Activated T-cell treated with anti-CD3 and anti-CD28 coated beads, Interleukin-2, amount 50 U/mL, for 4 hours (primary cell): Measurements from ENCODE around the gene MFNG. TPM values are rescaled to one million over a fixed set of nuclear protein-coding genes. Genes with fewer than 3 reads are reported as not detected.

Experiments
- ATAC-seq, 2 donors: fragments of 200-7000 bp; cut with Tn5 transposase; one replicate each; pipeline ENCODE4 v1.10.0; 2021
- DNase-seq: peaks from one replicate; pipeline ENCODE4 v3.0.0-alpha.2; 2020
- H3K27me3 Mint-ChIP-seq: one replicate; pipeline ENCODE4 v1.8.0; 2021; ENCODE audit warnings: low read depth, mixed read lengths
- H3K36me3 Mint-ChIP-seq: one replicate; pipeline ENCODE4 v1.8.0; 2022; ENCODE audit warnings: mixed read lengths; ENCODE audit not compliant: insufficient read depth
- H3K4me1 Mint-ChIP-seq: one replicate; pipeline ENCODE4 v1.8.0; 2021; ENCODE audit warnings: low read depth, mixed read lengths
- H3K4me3 Mint-ChIP-seq: one replicate; pipeline ENCODE4 v1.8.0; 2021; ENCODE audit warnings: mild to moderate bottlenecking, moderate library complexity, mixed read lengths
- H3K9me3 Mint-ChIP-seq: one replicate; pipeline ENCODE4 v1.8.0; 2021; ENCODE audit warnings: mixed read lengths
- total RNA-seq, 3 donors: library from RNA; stranded (reverse); gene quantifications; one replicate each; pipeline ENCODE4 v1.2.1, GENCODE V29; 2021

Gene MFNG
- total RNA-seq, 3 donors from 2014 or later = 157 to 188 (median 184) TPM

- H3K4me1 Mint-ChIP-seq = peaks cover 5% of the 10 kb centered on the region
- no peaks in the 10 kb centered on the region for H3K27me3 Mint-ChIP-seq
- no peak overlapping the region for H3K4me3 Mint-ChIP-seq
- H3K9me3 Mint-ChIP-seq = no peaks in the 10 kb centered on the region
- ATAC-seq = no peak
- H3K36me3 Mint-ChIP-seq = peaks cover 32% of the 10 kb centered on the region
- DNase-seq = no peak
Measured at GRCh38 chr22:37462983-37463382, 23.2 kb downstream of the MFNG start.

- Mint-ChIP-seq H3K36me3 (peaks cover 31% of the 10 kb centered on the region), H3K27me3 (no peaks in the 10 kb centered on the region), H3K4me1 (peaks cover 5% of the 10 kb centered on the region), H3K9me3 (no peaks in the 10 kb centered on the region), H3K4me3 (no peak overlapping the region)
- ATAC-seq (no peak), DNase-seq (no peak)
Measured at GRCh38 chr22:37462436-37462835, 23.7 kb downstream of the MFNG start.

DNA sequence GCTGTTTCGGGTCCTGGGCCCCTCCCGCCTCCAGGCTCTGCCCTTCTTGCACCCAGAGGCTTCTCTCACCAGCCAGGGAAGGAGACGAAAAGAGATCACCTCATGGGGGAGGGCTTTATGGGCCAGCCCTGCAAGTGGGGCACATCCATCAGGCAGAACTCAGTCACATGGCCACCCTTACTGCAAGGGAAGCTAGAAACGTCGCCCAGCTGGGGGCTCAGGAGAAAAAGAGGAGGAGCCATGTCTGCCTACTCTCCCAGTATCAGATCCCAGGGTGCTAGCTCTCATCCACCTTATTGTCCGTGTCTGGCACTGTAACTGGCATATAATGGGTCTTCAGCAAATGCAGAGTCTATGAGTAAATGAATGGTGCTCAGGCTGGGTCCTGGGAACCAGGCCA, 24.2 kb downstream of the MFNG start:
- Mint-ChIP-seq H3K4me3 (no peak overlapping the region), H3K9me3 (no peaks in the 10 kb centered on the region), H3K27me3 (no peaks in the 10 kb centered on the region), H3K36me3 (peaks cover 29% of the 10 kb centered on the region), H3K4me1 (peaks cover 5% of the 10 kb centered on the region)
- DNase-seq (no peak), ATAC-seq (no peak)

DNA sequence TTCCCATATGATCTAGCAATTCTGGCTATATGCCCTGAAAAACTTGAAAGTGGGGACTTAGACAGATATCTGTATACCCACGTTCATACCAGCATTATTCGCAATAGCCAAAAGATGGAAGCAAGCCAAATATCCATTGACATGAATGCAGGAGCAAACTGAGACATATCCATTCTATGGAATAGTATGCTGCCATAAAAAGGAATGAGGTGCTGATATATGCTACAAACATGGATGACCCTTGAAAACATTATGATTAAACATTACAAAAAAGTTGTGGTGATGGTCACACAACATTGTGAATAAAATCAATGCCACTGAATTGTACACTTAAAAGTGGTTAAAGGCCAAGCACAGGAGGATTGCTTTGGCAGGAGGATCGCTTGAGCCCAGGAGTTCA, 25.5 kb downstream of the MFNG start:
- Mint-ChIP-seq H3K36me3 (peaks cover 24% of the 10 kb centered on the region), H3K9me3 (no peaks in the 10 kb centered on the region), H3K4me3 (no peak overlapping the region), H3K4me1 (peaks cover 4% of the 10 kb centered on the region), H3K27me3 (no peaks in the 10 kb centered on the region)
- DNase-seq (no peak), ATAC-seq (no peak)

DNA sequence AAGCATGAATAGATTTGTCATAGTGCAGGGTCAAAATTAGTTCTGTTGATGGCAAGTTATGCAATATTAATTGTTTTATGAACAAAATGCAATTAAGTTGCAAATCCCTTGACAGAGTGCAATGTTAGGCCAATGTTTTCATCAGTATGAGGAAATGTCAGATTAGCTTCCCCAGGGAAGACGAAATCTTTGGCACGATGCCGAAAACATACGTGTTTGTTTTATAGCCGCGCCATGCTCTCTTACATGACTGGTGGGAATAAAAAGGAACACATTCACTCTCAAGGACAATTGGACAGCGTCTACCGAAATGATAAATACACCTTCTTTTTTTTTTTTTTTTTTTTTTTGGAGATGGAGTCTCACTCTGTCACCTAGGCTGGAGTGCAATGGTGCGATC, 27.0 kb downstream of the MFNG start:
- H3K4me3 Mint-ChIP-seq = no peak overlapping the region
- H3K4me1 Mint-ChIP-seq = no peaks in the 10 kb centered on the region
- H3K36me3 Mint-ChIP-seq = peaks cover 20% of the 10 kb centered on the region
- no peak for ATAC-seq
- H3K27me3 Mint-ChIP-seq = no peaks in the 10 kb centered on the region
- no peaks in the 10 kb centered on the region for H3K9me3 Mint-ChIP-seq
- no peak for DNase-seq

DNA sequence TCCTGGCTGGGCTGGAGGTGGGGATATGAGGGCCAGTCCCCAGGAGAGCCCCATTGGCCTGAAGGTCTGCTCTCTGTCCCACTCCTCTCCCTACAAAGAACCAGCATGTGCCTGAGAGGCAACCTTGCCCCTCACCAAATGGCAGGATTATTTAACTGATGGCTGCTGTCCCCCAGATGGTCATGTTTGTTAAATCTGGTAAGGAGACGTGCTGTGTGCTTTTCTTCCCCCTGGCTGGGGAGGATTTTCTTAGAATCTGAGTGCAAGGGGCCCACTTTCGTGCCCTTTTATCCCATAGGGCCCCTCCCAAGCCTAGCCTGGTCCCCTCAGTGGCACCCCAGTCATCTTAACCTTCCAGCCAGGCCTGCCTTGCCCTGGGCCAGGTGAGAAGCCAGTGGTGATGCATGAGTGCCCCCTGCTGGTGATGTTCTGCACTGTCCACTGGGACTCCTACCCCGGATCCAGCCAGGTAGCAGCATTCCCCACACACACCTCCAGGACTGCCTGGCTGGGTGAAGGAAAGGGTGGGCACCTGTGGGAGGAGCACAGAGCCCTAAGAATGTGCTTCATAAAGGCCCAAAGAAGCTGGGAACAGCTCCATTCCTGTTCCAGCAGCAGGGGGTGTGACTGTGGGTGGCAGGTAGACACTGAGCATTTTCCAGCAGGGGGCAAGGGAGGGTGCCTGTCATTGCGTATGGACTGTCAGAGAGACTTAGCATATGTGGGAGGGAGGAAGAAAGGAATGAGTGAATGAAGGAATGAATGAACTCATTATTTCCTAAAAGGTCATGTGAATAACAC, 28.9 kb downstream of the MFNG start:
- peak; percentile 98 to 99 for ATAC-seq
- H3K4me1 Mint-ChIP-seq = no peaks in the 10 kb centered on the region
- no peak overlapping the region for H3K4me3 Mint-ChIP-seq
- no peaks in the 10 kb centered on the region for H3K27me3 Mint-ChIP-seq
- no peaks in the 10 kb centered on the region for H3K9me3 Mint-ChIP-seq
- peaks cover 20% of the 10 kb centered on the region for H3K36me3 Mint-ChIP-seq
- peak; percentile 87 for DNase-seq

GRCh38 chr22:37456346-37456745, 29.8 kb downstream of the MFNG start:
- H3K9me3 Mint-ChIP-seq = no peaks in the 10 kb centered on the region
- no peak for DNase-seq
- H3K27me3 Mint-ChIP-seq = no peaks in the 10 kb centered on the region
- no peaks in the 10 kb centered on the region for H3K4me1 Mint-ChIP-seq
- ATAC-seq = no peak
- peaks cover 16% of the 10 kb centered on the region for H3K36me3 Mint-ChIP-seq
- H3K4me3 Mint-ChIP-seq = no peak overlapping the region

GRCh38 chr22:37455896-37456295, 30.3 kb downstream of the MFNG start:
- no peak overlapping the region for H3K4me3 Mint-ChIP-seq
- DNase-seq (no peak), ATAC-seq (no peak)
- no peaks in the 10 kb centered on the region for H3K27me3 Mint-ChIP-seq
- H3K4me1 Mint-ChIP-seq = no peaks in the 10 kb centered on the region
- no peaks in the 10 kb centered on the region for H3K9me3 Mint-ChIP-seq
- H3K36me3 Mint-ChIP-seq = peaks cover 19% of the 10 kb centered on the region

DNA sequence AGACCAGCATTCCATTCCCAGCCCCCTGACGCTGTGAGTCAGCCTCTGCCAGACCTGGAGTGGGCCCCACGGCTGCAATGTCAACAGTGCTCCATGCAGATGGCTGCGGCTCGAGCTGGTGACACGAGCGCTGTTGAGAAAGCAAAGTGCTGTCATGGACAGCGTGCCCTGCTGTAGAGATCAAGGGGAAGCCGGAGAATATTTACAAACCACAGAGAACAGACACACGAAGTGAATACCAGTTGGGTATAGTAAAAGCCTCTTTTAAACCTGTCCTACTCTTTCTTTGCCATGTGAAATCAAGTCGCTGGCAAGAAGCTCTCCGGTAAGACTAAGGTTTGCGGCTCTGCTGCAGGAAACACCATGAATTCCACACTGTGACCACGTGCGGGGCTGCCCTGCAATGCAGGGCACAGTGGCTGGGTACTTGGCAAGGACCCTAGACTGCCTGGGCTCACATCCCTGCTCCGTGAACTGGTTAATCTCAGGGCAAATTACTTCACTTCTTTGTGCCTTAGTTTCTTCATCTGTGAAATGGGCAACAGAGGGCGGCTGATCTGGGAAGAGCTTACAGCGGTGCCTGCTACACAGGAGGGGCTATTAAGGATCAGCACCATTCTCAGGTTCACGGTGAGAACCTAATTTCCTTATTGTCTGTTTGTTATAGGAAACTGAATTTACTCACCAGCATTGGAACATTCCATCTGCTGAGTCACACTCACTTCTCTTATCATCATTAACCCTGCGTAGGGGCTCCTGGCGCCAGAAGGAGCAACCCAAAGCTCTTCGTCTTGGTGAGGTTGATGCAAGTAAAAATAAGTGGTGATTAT, 31.1 kb downstream of the MFNG start:
- peaks cover 15% of the 10 kb centered on the region for H3K36me3 Mint-ChIP-seq
- ATAC-seq = no peak
- H3K4me1 Mint-ChIP-seq = peaks cover 4% of the 10 kb centered on the region
- no peak overlapping the region for H3K4me3 Mint-ChIP-seq
- H3K27me3 Mint-ChIP-seq = no peaks in the 10 kb centered on the region
- H3K9me3 Mint-ChIP-seq = no peaks in the 10 kb centered on the region
- DNase-seq = no peak

DNA sequence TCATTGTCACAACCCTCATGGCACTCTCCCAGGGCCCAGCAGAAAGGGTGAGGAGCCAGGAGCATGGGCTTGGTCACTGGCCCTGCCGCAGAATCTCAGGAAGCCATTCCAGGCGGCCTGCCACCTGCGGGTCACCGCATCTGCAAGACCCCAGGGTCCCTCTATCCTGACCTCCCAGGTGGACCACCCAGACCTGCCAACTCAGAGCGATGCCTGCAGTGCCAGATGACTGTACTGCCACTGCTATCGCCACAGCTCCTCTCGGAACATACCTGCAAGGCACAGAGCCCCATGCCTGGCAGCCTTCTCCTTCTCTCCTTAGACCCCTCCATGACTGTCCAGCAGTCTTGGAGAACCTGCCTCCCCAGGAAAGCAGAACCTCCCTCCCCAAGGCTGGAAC, 32.5 kb downstream of the MFNG start:
- no peaks in the 10 kb centered on the region for H3K9me3 Mint-ChIP-seq
- no peak overlapping the region for H3K4me3 Mint-ChIP-seq
- peaks cover 4% of the 10 kb centered on the region for H3K4me1 Mint-ChIP-seq
- no peak for DNase-seq
- H3K27me3 Mint-ChIP-seq = no peaks in the 10 kb centered on the region
- peaks cover 7% of the 10 kb centered on the region for H3K36me3 Mint-ChIP-seq
- ATAC-seq = no peak

- peaks cover 6% of the 10 kb centered on the region for H3K36me3 Mint-ChIP-seq
- ATAC-seq = no peak
- no peak for DNase-seq
- H3K4me3 Mint-ChIP-seq = no peak overlapping the region
- peaks cover 4% of the 10 kb centered on the region for H3K4me1 Mint-ChIP-seq
- H3K27me3 Mint-ChIP-seq = no peaks in the 10 kb centered on the region
- H3K9me3 Mint-ChIP-seq = no peaks in the 10 kb centered on the region
Measured at GRCh38 chr22:37451218-37451617, 35.0 kb downstream of the MFNG start.

GRCh38 chr22:37449331-37450001, 36.7 kb downstream of the MFNG start:
- peaks cover 4% of the 10 kb centered on the region for H3K4me1 Mint-ChIP-seq
- DNase-seq (no peak), ATAC-seq (no peak)

DNA sequence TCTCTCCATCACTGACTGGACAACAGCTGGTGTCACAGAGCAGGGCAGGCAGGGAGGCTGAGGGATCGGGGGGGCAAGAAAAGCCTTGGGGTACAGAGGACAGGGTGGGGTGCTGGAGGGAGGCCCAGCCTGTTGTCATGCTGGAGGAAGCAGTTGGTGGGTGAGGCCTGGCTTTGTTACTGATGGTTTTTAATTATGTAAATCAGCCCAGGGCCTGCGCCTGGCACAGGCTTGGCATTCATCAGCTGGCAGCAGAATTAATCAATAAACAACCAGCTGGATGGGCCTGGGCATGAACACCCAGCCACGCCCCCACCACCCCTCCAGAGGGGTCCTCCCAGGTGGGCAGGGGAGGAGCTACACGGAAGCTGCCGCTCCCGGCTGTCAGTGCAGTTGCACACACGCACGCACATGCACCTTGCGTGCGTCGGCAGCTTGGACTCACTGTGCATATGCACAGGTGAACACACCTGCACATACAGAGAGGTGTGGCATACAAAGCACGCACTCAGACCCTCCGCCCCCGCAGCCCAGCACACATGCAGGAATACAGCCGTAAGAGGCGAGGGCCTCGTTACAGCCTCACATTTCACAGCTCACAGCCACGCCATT, 37.6 kb downstream of the MFNG start:
- H3K27me3 Mint-ChIP-seq = no peaks in the 10 kb centered on the region
- DNase-seq = no peak
- H3K4me3 Mint-ChIP-seq = no peak overlapping the region
- ATAC-seq = no peak
- no peaks in the 10 kb centered on the region for H3K9me3 Mint-ChIP-seq
- peaks cover 3% of the 10 kb centered on the region for H3K36me3 Mint-ChIP-seq
- H3K4me1 Mint-ChIP-seq = peaks cover 4% of the 10 kb centered on the region

More at GRCh38 chr22:37449331-37450001, 36.7 kb downstream of the MFNG start:
- Mint-ChIP-seq H3K4me3 (no peak overlapping the region), H3K36me3 (peaks cover 3% of the 10 kb centered on the region), H3K9me3 (no peaks in the 10 kb centered on the region), H3K27me3 (no peaks in the 10 kb centered on the region)

DNA sequence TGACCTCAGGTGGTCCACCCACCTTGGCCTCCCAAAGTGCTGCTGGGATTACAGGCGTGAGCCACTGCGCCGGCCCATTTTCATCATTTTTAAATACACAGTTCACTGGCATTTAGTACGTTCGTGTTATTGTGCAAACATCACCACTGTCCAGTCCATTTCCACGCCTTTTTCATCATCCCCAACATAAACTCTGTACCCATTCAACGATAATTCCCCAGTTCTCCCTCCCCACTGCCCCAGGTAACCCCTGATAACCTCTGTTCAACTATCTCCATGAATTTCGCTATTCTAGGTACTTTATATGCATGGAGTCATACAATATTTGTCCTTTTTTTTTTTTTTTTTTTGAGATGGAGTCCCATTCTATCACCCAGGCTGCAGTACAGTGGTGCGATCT, 40.7 kb downstream of the MFNG start:
- ATAC-seq = no peak
- peaks cover 4% of the 10 kb centered on the region for H3K9me3 Mint-ChIP-seq
- peaks cover 2% of the 10 kb centered on the region for H3K36me3 Mint-ChIP-seq
- peaks cover 4% of the 10 kb centered on the region for H3K4me1 Mint-ChIP-seq
- H3K27me3 Mint-ChIP-seq = peaks cover 8% of the 10 kb centered on the region
- H3K4me3 Mint-ChIP-seq = no peak overlapping the region
- no peak for DNase-seq
